Common myeloid progenitor, CD34-positive (primary cell): ENCODE results near the gene MPZL1.
A peak's percentile ranks its signal among the peaks of the same experiment; 100 is the strongest.

Experiments
- CTCF ChIA-PET: fragments of 350-600 bp; sonication (Branson Sonifier 250); formaldehyde crosslinking; loops from one replicate; lab custom pipeline; 2021; ENCODE audit warnings: antibody characterized with exemption; lab: Charles Lee
- POLR2A ChIA-PET: fragments of 350-600 bp; sonication (Branson Sonifier 250); formaldehyde crosslinking; loops from one replicate; lab custom pipeline; 2021; ENCODE audit warnings: antibody characterized with exemption; lab: Charles Lee
- DNase-seq, 3 donors: peaks; one replicate each; pipeline versions ENCODE4 v3.0.0 to v3.0.0-alpha.2; 2013
- H3K27ac ChIP-seq, 2 experiments: 1 replicate in 1 of 2; 2 replicates in 1 of 2; pipeline ENCODE4 v1.7.0; 2013; ENCODE audit warnings: inconsistent platforms in 2 of 2, low read length in 2 of 2, mild to moderate bottlenecking in 2 of 2, low read depth in 1 of 2, moderate library complexity in 1 of 2; ENCODE audit not compliant: severe bottlenecking in 2 of 2, insufficient read depth in 1 of 2, poor library complexity in 1 of 2
- H3K27me3 ChIP-seq, 5 experiments: replicated peaks in 2 of 5; 1 replicate in 3 of 5; 2 replicates in 2 of 5; pipeline versions ENCODE4 v1.6.1 to v1.7.0; 2013; ENCODE audit warnings: low read length in 4 of 5, mild to moderate bottlenecking in 2 of 5, moderate library complexity in 2 of 5, inconsistent platforms in 1 of 5; ENCODE audit not compliant: insufficient read depth in 5 of 5, control insufficient read depth in 4 of 5
- H3K36me3 ChIP-seq, 4 experiments: 1 replicate in 2 of 4; 2 replicates in 2 of 4; pipeline versions ENCODE4 v1.6.1 to v1.7.0; 2013; ENCODE audit warnings: low read length in 3 of 4, control low read depth in 1 of 4, mild to moderate bottlenecking in 1 of 4; ENCODE audit not compliant: control insufficient read depth in 4 of 4, insufficient read depth in 4 of 4
- H3K4me1 ChIP-seq, 4 experiments: 1 replicate in 3 of 4; 2 replicates in 1 of 4; pipeline versions ENCODE4 v1.6.1 to v1.7.1; 2013; ENCODE audit warnings: low read length in 3 of 4, mild to moderate bottlenecking in 3 of 4, control low read depth in 1 of 4, inconsistent platforms in 1 of 4, moderate library complexity in 1 of 4; ENCODE audit not compliant: control insufficient read depth in 4 of 4, insufficient read depth in 4 of 4; ENCODE audit errors: control extremely low read depth in 1 of 4
- H3K4me3 ChIP-seq, 7 experiments: 1 replicate in 4 of 7; 2 replicates in 3 of 7; pipeline versions ENCODE4 v1.5.1 to v1.7.0; 2013; ENCODE audit warnings: mild to moderate bottlenecking in 7 of 7, low read length in 6 of 7, moderate library complexity in 6 of 7, inconsistent platforms in 2 of 7, low read depth in 2 of 7, control low read depth in 1 of 7; ENCODE audit not compliant: insufficient read depth in 4 of 7, control insufficient read depth in 1 of 7; ENCODE audit errors: extremely low read depth in 1 of 7
- H3K9me3 ChIP-seq, 5 experiments: 1 replicate in 4 of 5; 2 replicates in 1 of 5; pipeline versions ENCODE4 v1.6.1 to v1.7.1; 2013; ENCODE audit warnings: low read length in 4 of 5, mild to moderate bottlenecking in 2 of 5, inconsistent platforms in 1 of 5, low read depth in 1 of 5, moderate library complexity in 1 of 5; ENCODE audit not compliant: control insufficient read depth in 4 of 5, insufficient read depth in 2 of 5; ENCODE audit errors: control extremely low read depth in 1 of 5
- WGBS: methylation state at CpG from one replicate; pipeline ENCODE4 v1.1.5; 2013; ENCODE audit not compliant: insufficient coverage; 5-methylcytosine and 5-hydroxymethylcytosine counted together

The MPZL1 gene

GRCh38 chr1:167701510-167701909 is 20.3 kb upstream of the MPZL1 start:
- ChIA-PET CTCF (interaction anchor here (1.1 to 1.2 kb wide), 2 partner anchors 13 to 65 kb away, joined by 4 to 5 read pairs; no protein-coding TSS in a partner anchor), POLR2A (no interaction called here)
- H3K4me1 ChIP-seq, result peaks cover 0 to 13% (median 5%) of the 10 kb centered on the region in 4 experiments
- no peaks in the 10 kb centered on the region for H3K27me3 ChIP-seq
- DNase-seq, result no peak
- H3K36me3 ChIP-seq, result peaks cover 41 to 91% (median 67%) of the 10 kb centered on the region in 4 experiments
- no peak overlapping the region for H3K27ac ChIP-seq
- no CpG with 5 or more reads among the region's 1 CpG for WGBS
- no peaks in the 10 kb centered on the region for H3K9me3 ChIP-seq
- H3K4me3 ChIP-seq, result no peak overlapping the region

- CTCF ChIA-PET, result interaction anchor here (1.1 kb wide), 2 partner anchors 12 to 13 kb away, joined by 3 to 4 read pairs; no protein-coding TSS in a partner anchor
- peaks cover 36 to 78% (median 57%) of the 10 kb centered on the region in 4 experiments for H3K36me3 ChIP-seq
- H3K27ac ChIP-seq, result no peak overlapping the region
- no peak overlapping the region for H3K4me3 ChIP-seq
- no peaks in the 10 kb centered on the region for H3K27me3 ChIP-seq
- DNase-seq, result no peak
- H3K4me1 ChIP-seq, result peaks cover under 1 to 2% (median 1%) of the 10 kb centered on the region in 4 experiments
- no peaks in the 10 kb centered on the region for H3K9me3 ChIP-seq
- WGBS, result 100% methylated on average over 1 of the region's 1 CpG
- POLR2A ChIA-PET, result no interaction called here
These were observed 18.2 kb upstream of the MPZL1 start for GRCh38 chr1:167703557-167703956.

GRCh38 chr1:167704715-167705114 is 17.1 kb upstream of the MPZL1 start:
- H3K36me3 ChIP-seq, result peaks cover 31 to 68% (median 48%) of the 10 kb centered on the region in 4 experiments
- no peak for DNase-seq
- no peak overlapping the region for H3K27ac ChIP-seq
- peaks cover 4 to 11% (median 10%) of the 10 kb centered on the region in 4 experiments for H3K4me1 ChIP-seq
- ChIA-PET CTCF (interaction anchor here (0.7 to 0.8 kb wide), 2 partner anchors 11 to 104 kb away, joined by 3 read pairs; no protein-coding TSS in a partner anchor), POLR2A (no interaction called here)
- H3K9me3 ChIP-seq, result no peaks in the 10 kb centered on the region
- WGBS, result 88% methylated on average over 2 of the region's 2 CpGs
- H3K27me3 ChIP-seq, result no peaks in the 10 kb centered on the region
- no peak overlapping the region for H3K4me3 ChIP-seq

- ChIA-PET POLR2A (interaction anchor here (0.7 kb wide), 1 partner anchor 148 kb away, joined by 3 read pairs; no protein-coding TSS in a partner anchor), CTCF (interaction anchor here (0.7 kb wide), 1 partner anchor 9 kb away, joined by 4 read pairs; no protein-coding TSS in a partner anchor)
- H3K4me1 ChIP-seq, result peaks cover 4 to 11% (median 10%) of the 10 kb centered on the region in 4 experiments
- WGBS, result 69% methylated on average over 5 of the region's 6 CpGs
- no peak for DNase-seq
- no peak overlapping the region for H3K4me3 ChIP-seq
- H3K36me3 ChIP-seq, result peaks cover 30 to 62% (median 45%) of the 10 kb centered on the region in 4 experiments
- no peak overlapping the region for H3K27ac ChIP-seq
- no peaks in the 10 kb centered on the region for H3K27me3 ChIP-seq
- no peaks in the 10 kb centered on the region for H3K9me3 ChIP-seq
These were observed 16.5 kb upstream of the MPZL1 start for GRCh38 chr1:167705250-167705649.

GRCh38 chr1:167706363-167706762 is 15.4 kb upstream of the MPZL1 start:
- no CpG with 5 or more reads among the region's 2 CpGs for WGBS
- no peaks in the 10 kb centered on the region for H3K9me3 ChIP-seq
- peaks cover 4 to 11% (median 10%) of the 10 kb centered on the region in 4 experiments for H3K4me1 ChIP-seq
- H3K27ac ChIP-seq, result no peak overlapping the region
- peaks cover 24 to 55% (median 39%) of the 10 kb centered on the region in 4 experiments for H3K36me3 ChIP-seq
- CTCF ChIA-PET, result interaction anchor here (1.8 kb wide), 1 partner anchor 18 kb away, joined by 6 read pairs; no protein-coding TSS in a partner anchor
- no peaks in the 10 kb centered on the region for H3K27me3 ChIP-seq
- DNase-seq, result no peak
- POLR2A ChIA-PET, result no interaction called here
- H3K4me3 ChIP-seq, result no peak overlapping the region

- Histone ChIP-seq H3K27me3 (no peaks in the 10 kb centered on the region), H3K9me3 (no peaks in the 10 kb centered on the region), H3K4me3 (no peak overlapping the region), H3K27ac (peak overlapping the region in 1 of 2 experiments; percentile 36), H3K36me3 (peaks cover 16 to 47% (median 34%) of the 10 kb centered on the region in 4 experiments), H3K4me1 (peaks cover 4 to 11% (median 10%) of the 10 kb centered on the region in 4 experiments)
- DNase-seq, result no peak
- ChIA-PET POLR2A (interaction anchor here (1.0 kb wide), 1 partner anchor 228 kb away, joined by 4 read pairs; no protein-coding TSS in a partner anchor), CTCF (interaction anchor here (0.9 to 1.8 kb wide), 5 partner anchors 9 to 107 kb away, joined by 3 to 6 read pairs (median 4); no protein-coding TSS in a partner anchor)
- WGBS, result 95% methylated on average over 7 of the region's 10 CpGs
These were observed 14.6 kb upstream of the MPZL1 start for GRCh38 chr1:167706931-167707877.
